Measurements from ENCODE around the gene IMMP1L.

DNA sequence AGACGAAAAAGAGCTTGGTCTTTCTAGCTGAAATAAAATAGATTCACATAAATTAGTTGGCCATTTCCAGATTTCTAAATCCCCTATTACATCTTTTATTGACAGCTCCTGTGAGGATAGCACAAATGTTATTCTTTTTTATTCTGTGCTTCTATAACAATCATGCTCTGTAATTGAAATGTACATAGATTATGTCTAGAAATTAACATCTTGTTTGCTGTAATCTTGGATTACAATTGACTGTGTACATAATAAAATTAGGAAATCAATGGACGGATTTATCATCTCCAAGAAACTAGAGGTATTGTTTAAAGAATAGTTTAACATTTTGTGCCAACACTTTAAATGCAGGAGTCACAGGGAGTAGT lies 31.2 kb downstream of the IMMP1L start:
- TF ChIP-seq, protein P1, sequence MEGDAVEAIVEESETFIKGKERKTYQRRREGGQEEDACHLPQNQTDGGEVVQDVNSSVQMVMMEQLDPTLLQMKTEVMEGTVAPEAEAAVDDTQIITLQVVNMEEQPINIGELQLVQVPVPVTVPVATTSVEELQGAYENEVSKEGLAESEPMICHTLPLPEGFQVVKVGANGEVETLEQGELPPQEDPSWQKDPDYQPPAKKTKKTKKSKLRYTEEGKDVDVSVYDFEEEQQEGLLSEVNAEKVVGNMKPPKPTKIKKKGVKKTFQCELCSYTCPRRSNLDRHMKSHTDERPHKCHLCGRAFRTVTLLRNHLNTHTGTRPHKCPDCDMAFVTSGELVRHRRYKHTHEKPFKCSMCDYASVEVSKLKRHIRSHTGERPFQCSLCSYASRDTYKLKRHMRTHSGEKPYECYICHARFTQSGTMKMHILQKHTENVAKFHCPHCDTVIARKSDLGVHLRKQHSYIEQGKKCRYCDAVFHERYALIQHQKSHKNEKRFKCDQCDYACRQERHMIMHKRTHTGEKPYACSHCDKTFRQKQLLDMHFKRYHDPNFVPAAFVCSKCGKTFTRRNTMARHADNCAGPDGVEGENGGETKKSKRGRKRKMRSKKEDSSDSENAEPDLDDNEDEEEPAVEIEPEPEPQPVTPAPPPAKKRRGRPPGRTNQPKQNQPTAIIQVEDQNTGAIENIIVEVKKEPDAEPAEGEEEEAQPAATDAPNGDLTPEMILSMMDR (optimal IDR thresholded peaks at IDR 0.05 in 1 of 3, IDR thresholded peaks at IDR 0.05 in 1 of 3, conservative IDR thresholded peaks at IDR 0.05 in 1 of 3; ENCODE audit: extremely low read depth in 1 of 3, insufficient read depth in 2 of 3, low read length in 3 of 3), result no peak
- TF ChIP-seq EZH2 (IDR thresholded peaks at IDR 0.05; ENCODE audit: low read length), result no peak
